NCI-H1092 (cell line): ENCODE measurements around the gene UMAD1.

Experiments
- DNase-seq: peaks from one replicate; lab custom pipeline; 2025; lab: John Stamatoyannopoulos, UW

The UMAD1 gene

GRCh38 chr7:7883394-7883793 is 242.8 kb downstream of the UMAD1 start:
- DNase-seq, result no peak

GRCh38 chr7:7884855-7885254 is 244.3 kb downstream of the UMAD1 start:
- DNase-seq, result no peak

GRCh38 chr7:7889791-7890568 is 249.4 kb downstream of the UMAD1 start:
- no peak for DNase-seq

GRCh38 chr7:7895004-7895650 is 254.6 kb downstream of the UMAD1 start:
- DNase-seq, result no peak

- peak; percentile 20 for DNase-seq
Observed at GRCh38 chr7:7895754-7896153, 255.2 kb downstream of the UMAD1 start.

- DNase-seq, result no peak
Observed at GRCh38 chr7:7897509-7897908, 257.0 kb downstream of the UMAD1 start.

GRCh38 chr7:7897949-7898515 is 257.5 kb downstream of the UMAD1 start:
- no peak for DNase-seq

- DNase-seq, result no peak
Observed at GRCh38 chr7:7902845-7903244, 262.3 kb downstream of the UMAD1 start.

- no peak for DNase-seq
Observed at GRCh38 chr7:7907306-7907705, 266.8 kb downstream of the UMAD1 start.

GRCh38 chr7:7908622-7909145 is 268.1 kb downstream of the UMAD1 start:
- DNase-seq, result no peak

- no peak for DNase-seq
Observed at GRCh38 chr7:7909376-7909775, 268.8 kb downstream of the UMAD1 start.

- DNase-seq, result no peak
Observed at GRCh38 chr7:7911369-7912123, 271.0 kb downstream of the UMAD1 start.

GRCh38 chr7:7912937-7913336 is 272.4 kb downstream of the UMAD1 start:
- no peak for DNase-seq

GRCh38 chr7:7913504-7913903 is 273.0 kb downstream of the UMAD1 start:
- no peak for DNase-seq

- DNase-seq, result no peak
Observed at GRCh38 chr7:7914547-7914946, 274.0 kb downstream of the UMAD1 start.

GRCh38 chr7:7916064-7916463 is 275.5 kb downstream of the UMAD1 start:
- DNase-seq, result no peak

GRCh38 chr7:7917593-7917992 is 277.0 kb downstream of the UMAD1 start:
- no peak for DNase-seq

- no peak for DNase-seq
Observed at GRCh38 chr7:7918736-7919448, 278.3 kb downstream of the UMAD1 start.

- no peak for DNase-seq
Observed at GRCh38 chr7:7919449-7919945, 278.9 kb downstream of the UMAD1 start.

- DNase-seq, result no peak
Observed at GRCh38 chr7:7920056-7920455, 279.5 kb downstream of the UMAD1 start.

- DNase-seq, result no peak
Observed at GRCh38 chr7:7920481-7920880, 279.9 kb downstream of the UMAD1 start.

- no peak for DNase-seq
Observed at GRCh38 chr7:7921830-7922229, 281.3 kb downstream of the UMAD1 start.
